Mammary epithelial cell (primary cell): ENCODE results near the gene TNS1.

Source experiments
- CTCF ChIP-seq, 2 donors: IDR thresholded peaks in 1 of 2; conservative IDR thresholded peaks in 1 of 2; 2 replicates each; pipeline ENCODE4 v1.5.1; 2011 to 2012; ENCODE audit warnings: inconsistent platforms in 2 of 2, low read length in 2 of 2, mild to moderate bottlenecking in 2 of 2, control low read depth in 1 of 2, low read depth in 1 of 2; ENCODE audit not compliant: insufficient read depth in 1 of 2; ENCODE audit errors: extremely low read depth in 1 of 2
- EZH2 ChIP-seq: IDR thresholded peaks from 2 replicates; pipeline ENCODE4 v1.6.1; 2012; ENCODE audit warnings: low read length, inconsistent platforms, borderline replicate concordance

- TF ChIP-seq EZH2 (no peak), CTCF (conservative IDR thresholded peaks at IDR 0.05 in 1 of 2, IDR thresholded peaks at IDR 0.05 in 1 of 2; ENCODE audit: extremely low read depth in 1 of 2, insufficient read depth in 1 of 2, low read depth in 1 of 2, low read length in 2 of 2) (no peak)
Observed at GRCh38 chr2:217843324-217843723, 159.5 kb downstream of the TNS1 start.
